A549 (cell line): ENCODE data around the gene FHIT. TPM values are rescaled to one million over a fixed set of nuclear protein-coding genes. Genes with fewer than 3 reads are reported as not detected.
"Not testable (repeated sequence)": the region's sequence is repeated elsewhere in the genome, so short reads cannot be mapped to it uniquely, and the experiment has no call there.

ENCODE experiments used
- ATAC-seq, 2 experiments: fragments of 200-7000 bp in 1 of 2; fragments of >200 bp in 1 of 2; cut with Nextera tagmentation in 1 of 2; cut with Tn5 transposase in 1 of 2; 3 replicates each; pipeline versions ENCODE4 v1.8.0 to v1.9.1; 2018 to 2020; ENCODE audit warnings: mild to moderate bottlenecking in 1 of 2, moderate library complexity in 1 of 2
- CTCF ChIA-PET: fragments of 300-600 bp; sonication (Branson Sonifier 250); formaldehyde crosslinking; extraction: SDS; loops from one replicate; lab custom pipeline; 2021; ENCODE audit warnings: antibody characterized with exemption, inconsistent platforms; lab: Yijun Ruan, JAX
- POLR2A ChIA-PET: fragments of 350-600 bp; formaldehyde crosslinking; extraction: SDS; loops from one replicate; lab custom pipeline; 2021; ENCODE audit warnings: antibody characterized with exemption, inconsistent platforms; lab: Yijun Ruan, JAX
- DNase-seq, 2 experiments: peaks; one replicate each; pipeline versions ENCODE4 v3.0.0 to v3.0.0-alpha.2; 2011 to 2016; ENCODE audit warnings: low read depth in 1 of 2, low spot score in 1 of 2
- FAIRE-seq: peaks from 2 replicates; lab custom pipeline; 2011; peaks lifted over from hg19 to GRCh38; lab: Jason Lieb, UNC
- H3K27ac ChIP-seq, 2 experiments: fragments of >200 bp; sonication (Bioruptor Twin); formaldehyde crosslinking; 3 replicates each; pipeline ENCODE4 v1.5.1; 2016 to 2017
- H3K4me1 ChIP-seq: fragments of >200 bp; sonication (Bioruptor Twin); formaldehyde crosslinking; 3 replicates; pipeline ENCODE4 v1.6.1; 2016
- H3K4me2 ChIP-seq: fragments of >200 bp; sonication (Bioruptor Twin); formaldehyde crosslinking; 3 replicates; pipeline ENCODE4 v1.6.1; 2016
- H3K4me3 ChIP-seq: fragments of >200 bp; sonication (Bioruptor Twin); formaldehyde crosslinking; 3 replicates; pipeline ENCODE4 v1.5.1; 2016
- H3K9me3 ChIP-seq: fragments of >200 bp; sonication (Bioruptor Twin); formaldehyde crosslinking; 3 replicates; pipeline ENCODE4 v1.6.1; 2016
- BHLHE40 ChIP-seq: IDR thresholded peaks from 2 replicates; pipeline ENCODE4 v1.6.1; 2012; ENCODE audit warnings: low read depth, low read length, inconsistent platforms
- CEBPB ChIP-seq, 2 experiments: fragments of >200 bp in 1 of 2; sonication (Bioruptor Twin) in 1 of 2; formaldehyde crosslinking in 1 of 2; IDR thresholded peaks; 2 replicates each; pipeline ENCODE4 v1.6.1; 2012 to 2016
- CTCF ChIP-seq: fragments of >200 bp; sonication (Bioruptor Twin); formaldehyde crosslinking; IDR thresholded peaks from 3 replicates; pipeline ENCODE4 v1.5.1; 2016
- HOXB13 ChIP-seq: fragments of 250-450 bp; sonication (Bioruptor Pico); IDR thresholded peaks from 2 replicates; pipeline ENCODE4 v1.5.0; 2020; ENCODE audit warnings: low read depth, mild to moderate bottlenecking, moderate library complexity
- JUN ChIP-seq, 2 experiments: fragments of >200 bp; sonication (Bioruptor Twin); formaldehyde crosslinking; IDR thresholded peaks; 2 replicates in 1 of 2; 3 replicates in 1 of 2; pipeline ENCODE4 v1.6.1; 2016 to 2017
- MAFK ChIP-seq: fragments of 450-650 bp; IDR thresholded peaks from 2 replicates; pipeline ENCODE4 v1.6.1; 2014; ENCODE audit not compliant: partially characterized antibody
- MYC ChIP-seq: IDR thresholded peaks from 2 replicates; pipeline ENCODE4 v1.6.1; 2012; ENCODE audit warnings: mild to moderate bottlenecking, inconsistent platforms, low read length, improper control_type of control experiment, borderline replicate concordance
- NFE2L2 ChIP-seq: fragments of 150-350 bp; conservative IDR thresholded peaks from 2 replicates; pipeline ENCODE4 v1.6.1; 2014; ENCODE audit warnings: low read length
- NR3C1 ChIP-seq: fragments of >200 bp; sonication (Bioruptor Twin); formaldehyde crosslinking; IDR thresholded peaks from 3 replicates; pipeline ENCODE4 v1.6.1; 2017
- POLR2AphosphoS2 ChIP-seq: conservative IDR thresholded peaks from 2 replicates; pipeline ENCODE4 v1.6.1; 2012; ENCODE audit warnings: low read length, improper control_type of control experiment, inconsistent platforms
- RARB ChIP-seq: fragments of 250-450 bp; sonication (Bioruptor Pico); IDR thresholded peaks from 2 replicates; pipeline ENCODE4 v1.8.0; 2021; ENCODE audit warnings: mild to moderate bottlenecking, moderate library complexity
- SMC3 ChIP-seq: fragments of >200 bp; sonication (Bioruptor Twin); formaldehyde crosslinking; IDR thresholded peaks from 3 replicates; pipeline ENCODE4 v1.6.1; 2018; ENCODE audit warnings: inconsistent platforms
- SREBF2 ChIP-seq: fragments of 450-650 bp; IDR thresholded peaks from 2 replicates; pipeline ENCODE4 v1.6.1; 2014; ENCODE audit warnings: mild to moderate bottlenecking, moderate library complexity
- TP53 ChIP-seq: fragments of 250-450 bp; sonication (Bioruptor Pico); IDR thresholded peaks from 2 replicates; pipeline ENCODE4 v1.5.0; 2021; ENCODE audit warnings: mild to moderate bottlenecking, moderate library complexity
- USF2 ChIP-seq: fragments of 450-650 bp; IDR thresholded peaks from 2 replicates; pipeline ENCODE4 v1.6.1; 2014; ENCODE audit warnings: antibody characterized with exemption
- ZC3H11A ChIP-seq: fragments of 450-650 bp; IDR thresholded peaks from 2 replicates; pipeline ENCODE4 v1.6.1; 2014; ENCODE audit warnings: antibody characterized with exemption, mild to moderate bottlenecking
- ZNF302 ChIP-seq: fragments of 250-450 bp; sonication (Bioruptor Pico); IDR thresholded peaks from 2 replicates; pipeline ENCODE4 v1.9.0; 2021; ENCODE audit warnings: inconsistent platforms, mild to moderate bottlenecking, moderate library complexity
- ZSCAN20 ChIP-seq: fragments of 250-450 bp; sonication (Bioruptor Pico); IDR thresholded peaks from 2 replicates; pipeline ENCODE4 v1.8.0; 2022; ENCODE audit warnings: mild to moderate bottlenecking, moderate library complexity
- WGBS: methylation state at CpG from one replicate; pipeline ENCODE4 v1.1.6; 2017; ENCODE audit errors: missing lambda C conversion rate; 5-methylcytosine and 5-hydroxymethylcytosine counted together
- polyA plus RNA-seq, 4 experiments: library from polyadenylated mRNA; depleted of rRNA in 3 of 4; stranded (reverse); fragments of >200 nt; fragmentation: RNase III in 1 of 4; extraction: RNeasy Plus Mini Kit Qiagen cat#74134 plus additional on column Dnase treatment in 1 of 4; gene quantifications; 2 replicates in 3 of 4; 3 replicates in 1 of 4; pipeline ENCODE4 v1.2.3, GENCODE V29; 2011 to 2017

FHIT gene
- polyA plus RNA-seq, 2 of the 4 experiments (the other 2 are of a cell fraction) = 0.76 to 0.92 TPM

- no peak for TF ChIP-seq USF2
- no peak for TF ChIP-seq TP53 (CRISPR knock-in tag)
- no peak for TF ChIP-seq JUN (IDR thresholded peaks at IDR 0.05)
These were observed 219.7 kb downstream of the FHIT start (continued) for GRCh38 chr3:61031503-61031902.

GRCh38 chr3:61030469-61031035 lies 220.7 kb downstream of the FHIT start:
- no peak for FAIRE-seq
- no peak overlapping the region for H3K4me3 ChIP-seq
- no peak overlapping the region for H3K4me2 ChIP-seq
- no peaks in the 10 kb centered on the region for H3K4me1 ChIP-seq
- ChIA-PET CTCF (no interaction called here), POLR2A (no interaction called here)
- no peak for TF ChIP-seq SREBF2
- no peak for TF ChIP-seq MAFK
- no peak for TF ChIP-seq ZC3H11A
- no peak for TF ChIP-seq TP53 (CRISPR knock-in tag)
- TF ChIP-seq CEBPB (IDR thresholded peaks at IDR 0.05) = no peak
- no peak for TF ChIP-seq NFE2L2
- TF ChIP-seq USF2 = no peak
- WGBS = 18% methylated on average over 4 of the region's 4 CpGs
- no peak overlapping the region for H3K27ac ChIP-seq
- no peak for DNase-seq
- no peak for ATAC-seq
- no peaks in the 10 kb centered on the region for H3K9me3 ChIP-seq

- POLR2A ChIA-PET = no interaction called here
- no peak for ATAC-seq
- CTCF ChIA-PET = interaction anchor here (0.6 to 1.0 kb wide), 2 partner anchors 14 to 1019 kb away, joined by 3 read pairs; no protein-coding TSS in a partner anchor
These were observed 222.1 kb downstream of the FHIT start for GRCh38 chr3:61029194-61029593.

GRCh38 chr3:61018807-61019206 lies 232.4 kb downstream of the FHIT start:
- H3K9me3 ChIP-seq = no peaks in the 10 kb centered on the region
- no peak overlapping the region for H3K4me3 ChIP-seq
- no peaks in the 10 kb centered on the region for H3K4me1 ChIP-seq
- ChIA-PET CTCF (no interaction called here), POLR2A (no interaction called here)
- H3K27ac ChIP-seq = no peak overlapping the region
- ATAC-seq (no peak), DNase-seq (no peak), FAIRE-seq (no peak)
- WGBS = 52% methylated on average over 1 of the region's 1 CpG
- no peak overlapping the region for H3K4me2 ChIP-seq
- TF ChIP-seq MYC (no peak), NR3C1 (no peak), CTCF (no peak), RARB (no peak), BHLHE40 (no peak), ZSCAN20 (CRISPR knock-in tag) (no peak)

More at GRCh38 chr3:61029194-61029593, 222.1 kb downstream of the FHIT start:
- Histone ChIP-seq H3K27ac (no peak overlapping the region), H3K9me3 (no peaks in the 10 kb centered on the region), H3K4me2 (no peak overlapping the region), H3K4me3 (no peak overlapping the region), H3K4me1 (no peaks in the 10 kb centered on the region)
- TF ChIP-seq HOXB13 (CRISPR knock-in tag) (no peak), POLR2AphosphoS2 (no peak), ZNF302 (CRISPR knock-in tag) (no peak), BHLHE40 (no peak), SMC3 (no peak)
- FAIRE-seq (no peak), DNase-seq (no peak)
- 67% methylated on average over 5 of the region's 5 CpGs for WGBS

GRCh38 chr3:61017028-61017427 lies 234.2 kb downstream of the FHIT start:
- POLR2A ChIA-PET, ATAC-seq, DNase-seq, CTCF ChIA-PET, H3K4me2 ChIP-seq, H3K4me1 ChIP-seq, H3K9me3 ChIP-seq, H3K27ac ChIP-seq, H3K4me3 ChIP-seq, FAIRE-seq: not testable (repeated sequence)
- 52% methylated on average over 6 of the region's 6 CpGs for WGBS
